Gastrocnemius medialis (tissue), 4 donors: ENCODE data around the gene TPO. TPM values are rescaled to one million over a fixed set of nuclear protein-coding genes. Genes with fewer than 3 reads are reported as not detected.

Source experiments
- ATAC-seq, 2 donors: fragments of 150-250 bp; one replicate each; pipeline ENCODE4 v1.9.1; 2016
- DNase-seq, 2 donors: peaks; one replicate each; pipeline ENCODE4 v3.0.0-alpha.2; 2019
- H3K27ac ChIP-seq, 4 donors: fragments of 200-600 bp; sonication (generic); 1 replicate in 1 of 4; 2 replicates in 3 of 4; pipeline ENCODE4 v1.5.1; 2016 to 2018; ENCODE audit warnings: mild to moderate bottlenecking in 2 of 4, moderate library complexity in 1 of 4
- H3K27me3 ChIP-seq, 3 donors: fragments of 200-600 bp; sonication (generic) in 2 of 3; 1 replicate in 1 of 3; 2 replicates in 2 of 3; pipeline versions ENCODE4 v1.5.1 to v1.6.0; 2016 to 2019; ENCODE audit warnings: mild to moderate bottlenecking in 1 of 3, moderate library complexity in 1 of 3
- H3K36me3 ChIP-seq, 2 donors: fragments of 200-600 bp; sonication (generic) in 1 of 2; one replicate each; pipeline ENCODE4 v1.5.1; 2017 to 2018
- H3K4me1 ChIP-seq, 2 donors: fragments of 200-600 bp; sonication (generic) in 1 of 2; one replicate each; pipeline ENCODE4 v1.5.1; 2016 to 2017; ENCODE audit warnings: mild to moderate bottlenecking in 2 of 2
- H3K4me3 ChIP-seq, 4 donors: fragments of 200-600 bp; sonication (generic) in 3 of 4; 1 replicate in 1 of 4; 2 replicates in 3 of 4; pipeline ENCODE4 v1.5.1; 2016 to 2019; ENCODE audit warnings: mild to moderate bottlenecking in 2 of 4
- H3K9me3 ChIP-seq, 3 donors: fragments of 200-600 bp; sonication (generic) in 2 of 3; 1 replicate in 1 of 3; 2 replicates in 2 of 3; pipeline ENCODE4 v1.5.1; 2016 to 2019
- POLR2A ChIP-seq, 2 donors: fragments of 450-650 bp; IDR thresholded peaks; one replicate each; pipeline ENCODE4 v1.6.1; 2017; ENCODE audit warnings: antibody characterized with exemption in 2 of 2, mild to moderate bottlenecking in 2 of 2, moderate library complexity in 2 of 2
- in situ Hi-C, 4 donors: fragments of 200-750 bp; cut with MboI; loops; one replicate each; pipeline versions ENCODE4 v1.15.0 to v1.8.0; 2017; ENCODE audit warnings: low sequenced_read_pairs in 4 of 4
- intact Hi-C: fragments of 100-400 bp; cut with DNase I; formaldehyde crosslinking; loops from one replicate; pipeline ENCODE4 v1.15.1; 2023; ENCODE audit warnings: low total_unique reads
- total RNA-seq, 4 donors: library from RNA; depleted of rRNA; stranded (reverse); fragments of >200 nt; gene quantifications; one replicate each; pipeline versions ENCODE4 v1.1.0 to v1.2.3, GENCODE V29; 2016
- TF ChIP-seq, protein P1 (sequence below), 5 experiments: fragments of 450-650 bp in 3 of 5; fragments of 200-600 bp in 2 of 5; sonication (generic) in 2 of 5; IDR thresholded peaks in 4 of 5; conservative IDR thresholded peaks in 1 of 5; 1 replicate in 4 of 5; 2 replicates in 1 of 5; pipeline ENCODE4 v1.5.1; 2016 to 2019; ENCODE audit warnings: antibody characterized with exemption in 5 of 5, mild to moderate bottlenecking in 3 of 5, moderate library complexity in 3 of 5

Gene TPO
- total RNA-seq, 4 donors from 2014 or later = 3.3 to 11.6 (median 5.3) TPM

DNA sequence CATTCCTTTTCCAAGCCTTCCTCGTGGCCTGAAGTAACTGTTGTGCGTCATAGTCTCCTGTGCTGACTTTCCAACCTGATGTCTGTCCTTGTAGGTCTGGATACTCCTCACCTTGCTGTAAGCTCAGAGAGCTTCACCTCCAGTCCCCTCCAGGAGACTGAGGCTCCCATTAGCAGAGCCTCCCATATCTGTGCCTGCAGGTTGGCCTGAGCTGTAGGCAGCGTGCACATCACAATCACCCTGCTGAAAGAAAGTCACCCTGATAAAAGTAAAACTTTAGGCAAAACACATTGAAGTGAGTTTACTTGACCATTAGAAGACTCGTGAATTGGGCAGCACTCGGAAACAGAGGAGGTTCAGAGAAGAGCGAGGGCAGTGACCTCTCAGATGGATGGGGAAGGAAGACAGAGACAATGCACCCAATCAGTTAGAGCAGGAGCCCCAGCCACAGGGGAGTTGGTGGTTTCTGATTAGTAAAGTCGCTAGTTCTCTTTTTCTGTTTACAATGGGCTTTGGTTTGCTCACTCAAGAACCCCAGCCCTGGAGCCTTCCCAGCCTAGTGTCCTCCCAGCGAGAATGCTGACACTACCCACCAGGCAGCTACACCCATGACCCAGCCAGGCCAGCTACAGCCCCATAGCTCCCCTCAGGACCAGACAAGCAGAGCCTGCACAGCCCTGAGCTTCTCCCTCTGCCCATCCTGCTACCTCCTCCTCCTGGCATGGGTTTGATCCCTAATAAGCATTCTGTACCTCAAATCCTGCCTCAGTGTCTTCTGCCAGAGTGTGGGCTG, 12.1 kb upstream of the TPO start:
- no peaks in the 10 kb centered on the region for H3K36me3 ChIP-seq
- H3K9me3 ChIP-seq = no peaks in the 10 kb centered on the region
- H3K4me1 ChIP-seq = no peaks in the 10 kb centered on the region
- in situ Hi-C loops (no loop called here), intact Hi-C loops (no loop called here)
- TF ChIP-seq POLR2A (IDR thresholded peaks at IDR 0.05) = no peak
- TF ChIP-seq, protein P1, sequence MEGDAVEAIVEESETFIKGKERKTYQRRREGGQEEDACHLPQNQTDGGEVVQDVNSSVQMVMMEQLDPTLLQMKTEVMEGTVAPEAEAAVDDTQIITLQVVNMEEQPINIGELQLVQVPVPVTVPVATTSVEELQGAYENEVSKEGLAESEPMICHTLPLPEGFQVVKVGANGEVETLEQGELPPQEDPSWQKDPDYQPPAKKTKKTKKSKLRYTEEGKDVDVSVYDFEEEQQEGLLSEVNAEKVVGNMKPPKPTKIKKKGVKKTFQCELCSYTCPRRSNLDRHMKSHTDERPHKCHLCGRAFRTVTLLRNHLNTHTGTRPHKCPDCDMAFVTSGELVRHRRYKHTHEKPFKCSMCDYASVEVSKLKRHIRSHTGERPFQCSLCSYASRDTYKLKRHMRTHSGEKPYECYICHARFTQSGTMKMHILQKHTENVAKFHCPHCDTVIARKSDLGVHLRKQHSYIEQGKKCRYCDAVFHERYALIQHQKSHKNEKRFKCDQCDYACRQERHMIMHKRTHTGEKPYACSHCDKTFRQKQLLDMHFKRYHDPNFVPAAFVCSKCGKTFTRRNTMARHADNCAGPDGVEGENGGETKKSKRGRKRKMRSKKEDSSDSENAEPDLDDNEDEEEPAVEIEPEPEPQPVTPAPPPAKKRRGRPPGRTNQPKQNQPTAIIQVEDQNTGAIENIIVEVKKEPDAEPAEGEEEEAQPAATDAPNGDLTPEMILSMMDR (IDR thresholded peaks at IDR 0.05 in 4 of 5, conservative IDR thresholded peaks at IDR 0.05 in 1 of 5) = no peak
- no peak for ATAC-seq
- no peak overlapping the region for H3K4me3 ChIP-seq
- H3K27me3 ChIP-seq = no peaks in the 10 kb centered on the region
- H3K27ac ChIP-seq = no peak overlapping the region
- no peak for DNase-seq

DNA sequence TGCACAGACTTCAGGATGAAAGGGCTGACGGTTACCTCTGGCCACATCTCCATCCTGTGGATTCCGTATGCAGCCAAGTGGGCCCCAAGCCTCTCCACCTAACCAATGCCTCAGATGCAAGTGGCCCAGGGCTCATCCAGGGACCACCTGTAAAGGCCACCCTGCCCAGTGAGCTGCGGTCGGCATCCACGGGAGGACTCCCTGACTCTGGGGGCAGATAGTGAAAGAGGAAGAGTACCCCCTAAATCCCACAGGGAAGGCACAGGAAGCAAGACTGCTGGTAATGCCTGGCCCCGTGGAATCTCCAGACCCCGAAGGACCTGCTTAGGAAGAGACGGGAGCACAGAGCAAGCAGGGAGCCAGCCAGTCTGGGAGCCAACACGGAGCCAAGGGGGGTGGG, 11.2 kb upstream of the TPO start:
- Histone ChIP-seq H3K4me3 (no peak overlapping the region), H3K4me1 (no peaks in the 10 kb centered on the region), H3K36me3 (no peaks in the 10 kb centered on the region), H3K27ac (no peak overlapping the region), H3K27me3 (no peaks in the 10 kb centered on the region), H3K9me3 (no peaks in the 10 kb centered on the region)
- TF ChIP-seq POLR2A (IDR thresholded peaks at IDR 0.05) = no peak
- TF ChIP-seq, protein P1 (IDR thresholded peaks at IDR 0.05 in 4 of 5, conservative IDR thresholded peaks at IDR 0.05 in 1 of 5) = no peak
- in situ Hi-C loops (no loop called here), intact Hi-C loops (no loop called here)
- DNase-seq = no peak
- no peak for ATAC-seq

DNA sequence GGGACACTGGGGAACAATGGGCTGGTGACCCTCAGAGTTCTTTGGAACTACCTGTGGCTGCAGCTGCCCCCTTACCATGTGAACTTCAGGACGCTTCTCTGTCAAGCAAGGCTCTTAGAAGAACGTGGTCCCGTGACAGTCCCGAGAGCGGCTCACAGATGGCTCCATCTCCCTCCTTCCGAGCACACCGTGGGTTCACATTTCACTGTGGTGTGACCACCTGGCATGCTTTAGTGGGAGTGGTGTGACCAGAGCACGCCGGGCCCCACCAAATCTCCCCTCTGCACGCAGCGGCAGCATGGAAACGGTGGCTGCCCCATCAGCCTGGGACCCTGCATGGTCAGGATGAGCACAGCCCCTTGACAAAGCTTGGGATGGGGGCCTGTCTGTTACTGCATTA, 9.7 kb upstream of the TPO start:
- Histone ChIP-seq H3K9me3 (no peaks in the 10 kb centered on the region), H3K27ac (no peak overlapping the region), H3K36me3 (no peaks in the 10 kb centered on the region), H3K4me1 (no peaks in the 10 kb centered on the region), H3K27me3 (no peaks in the 10 kb centered on the region), H3K4me3 (no peak overlapping the region)
- TF ChIP-seq POLR2A (IDR thresholded peaks at IDR 0.05) = no peak
- TF ChIP-seq, protein P1 (IDR thresholded peaks at IDR 0.05 in 4 of 5, conservative IDR thresholded peaks at IDR 0.05 in 1 of 5) = no peak
- intact Hi-C loops (no loop called here), in situ Hi-C loops (no loop called here)
- DNase-seq = no peak
- ATAC-seq = no peak

DNA sequence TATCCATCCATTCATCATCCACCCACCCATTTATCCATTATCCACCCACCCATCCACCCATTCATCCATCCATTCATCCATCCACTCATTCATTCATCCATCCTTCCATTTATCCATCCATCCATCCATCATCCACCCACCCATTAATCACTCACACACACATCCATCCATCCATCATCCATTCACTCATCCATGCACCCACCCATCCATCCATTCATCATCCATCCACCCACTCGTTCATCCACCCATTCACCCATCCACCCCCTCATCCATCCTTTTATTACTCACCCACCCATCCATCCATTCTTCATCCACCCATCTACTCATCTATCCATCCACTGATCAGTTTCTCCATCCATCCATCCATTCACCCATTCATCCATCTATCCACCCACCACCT, 8.1 kb upstream of the TPO start:
- no peak overlapping the region for H3K27ac ChIP-seq
- ATAC-seq = no peak
- in situ Hi-C loops (no loop called here), intact Hi-C loops (no loop called here)
- no peak for TF ChIP-seq POLR2A (IDR thresholded peaks at IDR 0.05)
- H3K9me3 ChIP-seq = no peaks in the 10 kb centered on the region
- no peak overlapping the region for H3K4me3 ChIP-seq
- DNase-seq = no peak
- no peaks in the 10 kb centered on the region for H3K4me1 ChIP-seq
- H3K36me3 ChIP-seq = no peaks in the 10 kb centered on the region
- no peaks in the 10 kb centered on the region for H3K27me3 ChIP-seq

DNA sequence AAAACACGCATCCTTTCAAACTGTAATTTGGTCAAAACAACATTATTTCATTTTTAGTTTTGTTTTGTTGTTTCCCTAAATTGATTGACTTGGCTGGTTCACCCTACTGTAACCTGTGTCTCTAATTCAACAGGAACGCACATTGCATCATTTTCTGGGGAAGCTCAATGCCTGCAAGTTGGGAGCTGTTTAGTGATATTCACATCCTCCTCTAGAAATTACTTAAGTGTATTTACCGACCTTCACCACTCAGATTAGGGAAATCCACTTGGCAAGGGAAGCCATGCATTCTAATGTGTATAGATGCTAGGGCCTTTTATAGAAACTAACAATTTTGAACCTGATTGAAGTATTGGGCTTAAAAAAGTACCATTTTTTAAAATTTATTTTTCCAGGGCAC, 7.3 kb upstream of the TPO start:
- H3K9me3 ChIP-seq = no peaks in the 10 kb centered on the region
- no peaks in the 10 kb centered on the region for H3K36me3 ChIP-seq
- DNase-seq (no peak), ATAC-seq (no peak)
- H3K4me1 ChIP-seq = no peaks in the 10 kb centered on the region
- intact Hi-C loops = no loop called here
- TF ChIP-seq POLR2A (IDR thresholded peaks at IDR 0.05) = no peak
- H3K27me3 ChIP-seq = no peaks in the 10 kb centered on the region
- in situ Hi-C loops = no loop called here
- H3K4me3 ChIP-seq = no peak overlapping the region
- H3K27ac ChIP-seq = no peak overlapping the region

DNA sequence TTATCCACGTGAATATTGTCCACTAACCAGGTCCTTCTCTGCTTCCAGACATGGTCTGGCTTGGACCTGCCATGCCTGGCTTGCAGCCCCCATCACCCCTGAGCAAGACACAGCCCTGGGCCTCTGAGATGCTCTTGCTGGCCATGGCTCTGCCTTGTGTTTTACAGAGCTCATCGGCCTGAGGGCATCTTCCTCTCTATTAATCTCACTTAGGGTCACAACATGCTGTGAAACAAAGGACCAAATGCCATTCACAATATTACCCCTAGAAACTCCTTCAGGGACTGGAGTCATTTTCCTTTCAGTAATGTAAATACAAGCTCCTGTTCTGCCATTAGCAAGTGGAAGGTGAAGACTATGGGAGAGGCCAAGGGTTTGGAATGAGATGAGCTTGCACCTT, 6.8 kb upstream of the TPO start:
- no peaks in the 10 kb centered on the region for H3K9me3 ChIP-seq
- TF ChIP-seq, protein P1 (IDR thresholded peaks at IDR 0.05 in 4 of 5, conservative IDR thresholded peaks at IDR 0.05 in 1 of 5) = no peak
- no peak for TF ChIP-seq POLR2A (IDR thresholded peaks at IDR 0.05)
- no peak overlapping the region for H3K27ac ChIP-seq
- no peaks in the 10 kb centered on the region for H3K27me3 ChIP-seq
- in situ Hi-C loops (no loop called here), intact Hi-C loops (no loop called here)
- no peaks in the 10 kb centered on the region for H3K36me3 ChIP-seq
- no peak overlapping the region for H3K4me3 ChIP-seq
- H3K4me1 ChIP-seq = no peaks in the 10 kb centered on the region
- ATAC-seq (no peak), DNase-seq (no peak)
